H9 (cell line): ENCODE results near the gene FEM1C. TPM values are rescaled to one million over a fixed set of nuclear protein-coding genes. Genes with fewer than 3 reads are reported as not detected.

Source experiments
- DNase-seq: peaks from one replicate; pipeline ENCODE4 v3.0.0-alpha.2; 2017
- H2AFZ ChIP-seq: one replicate; pipeline ENCODE4 v1.6.1; 2013; ENCODE audit warnings: mild to moderate bottlenecking, low read length, control low read depth, moderate library complexity
- H2AK5ac ChIP-seq: 2 replicates; pipeline ENCODE4 v1.6.1; 2013; ENCODE audit warnings: low read length, control low read depth, mixed read lengths; ENCODE audit not compliant: insufficient read length
- H2BK120ac ChIP-seq: one replicate; pipeline ENCODE4 v1.6.1; 2013; ENCODE audit warnings: low read depth, mild to moderate bottlenecking, low read length, control low read depth, inconsistent platforms; ENCODE audit not compliant: poor library complexity, severe bottlenecking
- H2BK12ac ChIP-seq: 2 replicates; pipeline ENCODE4 v1.6.1; 2013; ENCODE audit warnings: low read length, control low read depth, mixed read lengths, low read depth; ENCODE audit not compliant: insufficient read length
- H2BK15ac ChIP-seq: 2 replicates; pipeline ENCODE4 v1.6.1; 2013; ENCODE audit warnings: low read depth, low read length, control low read depth
- H2BK20ac ChIP-seq: one replicate; pipeline ENCODE4 v1.6.1; 2013; ENCODE audit warnings: low read depth, mild to moderate bottlenecking, low read length, control low read depth, inconsistent platforms; ENCODE audit not compliant: poor library complexity, severe bottlenecking
- H2BK5ac ChIP-seq: 2 replicates; pipeline ENCODE4 v1.6.1; 2013; ENCODE audit warnings: low read length, control low read depth, mixed read lengths; ENCODE audit not compliant: insufficient read length
- H3K14ac ChIP-seq: 2 replicates; pipeline ENCODE4 v1.6.1; 2013; ENCODE audit warnings: low read length, control low read depth; ENCODE audit not compliant: insufficient read depth
- H3K18ac ChIP-seq: 2 replicates; pipeline ENCODE4 v1.6.1; 2013; ENCODE audit warnings: low read depth, mild to moderate bottlenecking, mixed read lengths, low read length, control low read depth; ENCODE audit not compliant: insufficient read length
- H3K23ac ChIP-seq: 2 replicates; pipeline ENCODE4 v1.6.1; 2013; ENCODE audit warnings: low read length, control low read depth, mixed read lengths, low read depth; ENCODE audit not compliant: insufficient read length
- H3K23me2 ChIP-seq: 2 replicates; pipeline ENCODE4 v1.6.1; 2013; ENCODE audit warnings: low read depth, mild to moderate bottlenecking, mixed read lengths, low read length, control low read depth; ENCODE audit not compliant: insufficient read length, poor library complexity, severe bottlenecking
- H3K27ac ChIP-seq: 2 replicates; pipeline ENCODE4 v1.5.1; 2013; ENCODE audit warnings: low read length, control low read depth, mixed read lengths, low read depth; ENCODE audit not compliant: insufficient read length
- H3K27me3 ChIP-seq: 2 replicates; pipeline ENCODE4 v1.6.1; 2013; ENCODE audit warnings: low read length, control low read depth, inconsistent platforms; ENCODE audit not compliant: insufficient read depth
- H3K4ac ChIP-seq: 2 replicates; pipeline ENCODE4 v1.6.1; 2013; ENCODE audit warnings: low read depth, mild to moderate bottlenecking, control low read depth, inconsistent platforms, low read length, moderate library complexity
- H3K4me1 ChIP-seq: 2 replicates; pipeline ENCODE4 v1.6.1; 2013; ENCODE audit warnings: low read length, control low read depth, inconsistent platforms; ENCODE audit not compliant: insufficient read depth
- H3K4me2 ChIP-seq: 2 replicates; pipeline ENCODE4 v1.6.1; 2013; ENCODE audit warnings: low read length, control low read depth, mixed read lengths; ENCODE audit not compliant: insufficient read length, insufficient read depth
- H3K56ac ChIP-seq: 2 replicates; pipeline ENCODE4 v1.6.1; 2013; ENCODE audit warnings: low read depth, mild to moderate bottlenecking, mixed read lengths, low read length, control low read depth; ENCODE audit not compliant: insufficient read length
- H3K79me1 ChIP-seq: 2 replicates; pipeline ENCODE4 v1.6.1; 2013; ENCODE audit warnings: low read depth, mild to moderate bottlenecking, moderate library complexity, low read length, control low read depth, inconsistent platforms; ENCODE audit not compliant: insufficient read depth, poor library complexity, severe bottlenecking
- H3K79me2 ChIP-seq: 2 replicates; pipeline ENCODE4 v1.6.1; 2013; ENCODE audit warnings: low read length, control low read depth, inconsistent platforms; ENCODE audit not compliant: insufficient read depth
- H3K9ac ChIP-seq: 2 replicates; pipeline ENCODE4 v1.6.1; 2013; ENCODE audit warnings: low read length, control low read depth, mixed read lengths; ENCODE audit not compliant: insufficient read length; ENCODE audit errors: extremely low read depth
- H3K9me3 ChIP-seq: one replicate; pipeline ENCODE4 v1.6.1; 2013; ENCODE audit warnings: low read depth, low read length, inconsistent platforms; ENCODE audit not compliant: control insufficient read depth
- H3T11ph ChIP-seq: one replicate; pipeline ENCODE4 v1.6.1; 2013; ENCODE audit warnings: mild to moderate bottlenecking, low read length, control low read depth, inconsistent platforms
- H4K20me1 ChIP-seq: one replicate; pipeline ENCODE4 v1.6.1; 2013; ENCODE audit not compliant: control insufficient read depth, insufficient read length, insufficient read depth
- H4K5ac ChIP-seq: 2 replicates; pipeline ENCODE4 v1.6.1; 2013; ENCODE audit warnings: low read depth, mild to moderate bottlenecking, mixed read lengths, low read length, control low read depth; ENCODE audit not compliant: insufficient read length
- H4K8ac ChIP-seq: replicated peaks from 2 replicates; pipeline ENCODE4 v1.6.1; 2013; ENCODE audit warnings: low read length, control low read depth, mixed read lengths, low read depth; ENCODE audit not compliant: insufficient read length
- H4K91ac ChIP-seq: 2 replicates; pipeline ENCODE4 v1.6.1; 2013; ENCODE audit warnings: low read depth, mild to moderate bottlenecking, moderate library complexity, mixed read lengths, low read length, control low read depth; ENCODE audit not compliant: insufficient read length
- H3K27ac Mint-ChIP-seq, 3 experiments: 2 replicates in 2 of 3; 3 replicates in 1 of 3; pipeline ENCODE4 v1.8.0; 2020 to 2021; ENCODE audit warnings: mixed read lengths in 3 of 3, mild to moderate bottlenecking in 1 of 3, moderate library complexity in 1 of 3
- H3K27me3 Mint-ChIP-seq: 2 replicates; pipeline ENCODE4 v1.8.0; 2021; ENCODE audit warnings: low read depth, mild to moderate bottlenecking, moderate library complexity, mixed read lengths
- H3K36me3 Mint-ChIP-seq, 3 experiments: 2 replicates in 2 of 3; 3 replicates in 1 of 3; pipeline ENCODE4 v1.8.0; 2020 to 2021; ENCODE audit warnings: low read depth in 3 of 3, mixed read lengths in 3 of 3; ENCODE audit not compliant: insufficient read depth in 1 of 3
- H3K4me1 Mint-ChIP-seq, 2 experiments: 2 replicates each; pipeline ENCODE4 v1.8.0; 2020; ENCODE audit warnings: mixed read lengths in 2 of 2
- H3K4me3 Mint-ChIP-seq, 2 experiments: 2 replicates in 1 of 2; 3 replicates in 1 of 2; pipeline ENCODE4 v1.8.0; 2020 to 2021; ENCODE audit warnings: mild to moderate bottlenecking in 2 of 2, mixed read lengths in 2 of 2, moderate library complexity in 1 of 2
- H3K9me3 Mint-ChIP-seq, 2 experiments: 2 replicates in 1 of 2; 3 replicates in 1 of 2; pipeline ENCODE4 v1.8.0; 2020; ENCODE audit warnings: mild to moderate bottlenecking in 2 of 2, mixed read lengths in 2 of 2, moderate library complexity in 1 of 2
- WGBS: extraction: QIAGEN DNeasy Blood & Tissue Kit; methylation state at CpG from one replicate; pipeline ENCODE4 v1.1.7; 2013; ENCODE audit warnings: missing lambda C conversion rate, low lambda C conversion rate, mixed read lengths; ENCODE audit not compliant: insufficient read length; ENCODE audit errors: extremely low coverage; 5-methylcytosine and 5-hydroxymethylcytosine counted together
- total RNA-seq: library from RNA; stranded (reverse); gene quantifications from 2 replicates; pipeline ENCODE4 v1.2.1, GENCODE V29; 2021
- TF ChIP-seq, protein P1 (sequence below): fragments of 200-600 bp; sonication (generic); conservative IDR thresholded peaks from 3 replicates; pipeline ENCODE4 v1.8.0; 2021; ENCODE audit warnings: antibody characterized with exemption, mild to moderate bottlenecking

The FEM1C gene
- total RNA-seq, 1 experiment from 2014 or later, result 15.2 TPM

DNA sequence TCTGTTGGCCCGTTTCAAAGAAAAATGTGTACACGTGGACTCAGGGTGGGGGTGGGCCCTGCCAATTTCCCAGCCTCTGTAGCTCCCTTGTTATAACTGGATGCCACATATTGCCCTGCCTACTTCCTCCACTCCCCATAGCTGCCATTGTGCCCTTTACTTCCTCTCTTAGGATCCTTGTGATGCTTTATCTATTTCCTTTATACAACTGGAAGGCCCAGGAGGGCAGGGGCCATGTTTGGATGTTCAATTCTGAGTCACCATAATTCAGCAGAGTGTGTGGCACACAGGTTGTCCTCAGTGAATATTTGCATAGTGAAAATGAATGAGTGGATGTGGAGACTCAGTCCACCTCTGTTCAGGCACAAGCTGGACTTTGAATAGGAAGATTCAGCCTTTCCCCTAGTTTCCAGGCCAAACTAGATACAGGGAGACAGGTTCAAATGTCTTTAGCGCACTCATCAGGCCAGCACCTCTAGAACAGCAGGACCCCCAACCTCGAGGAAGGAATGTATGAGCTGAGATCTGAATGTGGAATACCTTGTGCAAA is 10.6 kb upstream of the FEM1C start:
- Histone ChIP-seq H3K14ac (no peak overlapping the region), H3K4me2 (no peak overlapping the region), H2BK5ac (no peak overlapping the region), H2BK120ac (no peak overlapping the region), H3K79me2 (no peaks in the 10 kb centered on the region), H2BK20ac (no peak overlapping the region), H4K20me1 (no peaks in the 10 kb centered on the region), H4K91ac (no peak overlapping the region), H3K9me3 (no peaks in the 10 kb centered on the region), H3K23ac (no peak overlapping the region), H3K27me3 (no peaks in the 10 kb centered on the region), H3K79me1 (no peaks in the 10 kb centered on the region), H3K4me1 (peaks cover 6% of the 10 kb centered on the region; the same call in 1 of the 2 replicates), H3T11ph (no peak overlapping the region), H4K8ac (no peak overlapping the region), H4K5ac (no peak overlapping the region), H2BK15ac (no peak overlapping the region), H3K18ac (no peak overlapping the region), H3K27ac (no peak overlapping the region), H2BK12ac (no peak overlapping the region), H3K9ac (no peak overlapping the region), H3K23me2 (no peaks in the 10 kb centered on the region), H2AK5ac (no peak overlapping the region), H3K56ac (no peak overlapping the region), H3K4ac (no peak overlapping the region), H2AFZ (no peak overlapping the region)
- no peak for DNase-seq
- Mint-ChIP-seq H3K27me3 (peaks cover 2% of the 10 kb centered on the region; the same call in 1 of the 2 replicates), H3K9me3 (no peaks in the 10 kb centered on the region; a peak in 1 of 5 replicates), H3K4me3 (no peak overlapping the region), H3K4me1 (peaks cover 17 to 25% of the 10 kb centered on the region in 2 experiments), H3K27ac (no peak overlapping the region), H3K36me3 (no peaks in the 10 kb centered on the region)
- TF ChIP-seq, protein P1, sequence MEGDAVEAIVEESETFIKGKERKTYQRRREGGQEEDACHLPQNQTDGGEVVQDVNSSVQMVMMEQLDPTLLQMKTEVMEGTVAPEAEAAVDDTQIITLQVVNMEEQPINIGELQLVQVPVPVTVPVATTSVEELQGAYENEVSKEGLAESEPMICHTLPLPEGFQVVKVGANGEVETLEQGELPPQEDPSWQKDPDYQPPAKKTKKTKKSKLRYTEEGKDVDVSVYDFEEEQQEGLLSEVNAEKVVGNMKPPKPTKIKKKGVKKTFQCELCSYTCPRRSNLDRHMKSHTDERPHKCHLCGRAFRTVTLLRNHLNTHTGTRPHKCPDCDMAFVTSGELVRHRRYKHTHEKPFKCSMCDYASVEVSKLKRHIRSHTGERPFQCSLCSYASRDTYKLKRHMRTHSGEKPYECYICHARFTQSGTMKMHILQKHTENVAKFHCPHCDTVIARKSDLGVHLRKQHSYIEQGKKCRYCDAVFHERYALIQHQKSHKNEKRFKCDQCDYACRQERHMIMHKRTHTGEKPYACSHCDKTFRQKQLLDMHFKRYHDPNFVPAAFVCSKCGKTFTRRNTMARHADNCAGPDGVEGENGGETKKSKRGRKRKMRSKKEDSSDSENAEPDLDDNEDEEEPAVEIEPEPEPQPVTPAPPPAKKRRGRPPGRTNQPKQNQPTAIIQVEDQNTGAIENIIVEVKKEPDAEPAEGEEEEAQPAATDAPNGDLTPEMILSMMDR, result no peak
- no CpG with 5 or more reads among the region's 4 CpGs for WGBS
